Endothelial cell of umbilical vein (primary cell): ENCODE measurements around the gene B3GNT9. TPM values are rescaled to one million over a fixed set of nuclear protein-coding genes. Genes with fewer than 3 reads are reported as not detected.

Experiments
- BruUV-seq: library from RNA; stranded (reverse); fragments of 400-500 nt; replicated peaks from 2 replicates; lab custom pipeline; 2021; lab: Mats Ljungman, UMichigan
- CTCF ChIA-PET: fragments of 300-600, 350-600 bp; sonication (Branson Sonifier 250); formaldehyde crosslinking; loops from one replicate; lab custom pipeline; 2021; ENCODE audit warnings: antibody characterized with exemption, inconsistent platforms; lab: Charles Lee
- POLR2A ChIA-PET: fragments of 300-600, 350-600 bp; sonication (Branson Sonifier 250); formaldehyde crosslinking; loops from one replicate; lab custom pipeline; 2021; ENCODE audit warnings: antibody characterized with exemption, inconsistent platforms; lab: Charles Lee
- DNase-seq: peaks from one replicate; pipeline ENCODE4 v3.0.0-alpha.2; 2011; ENCODE audit warnings: low read depth, low spot score
- FAIRE-seq: peaks from 2 replicates; lab custom pipeline; 2011; peaks lifted over from hg19 to GRCh38; lab: Jason Lieb, UNC
- H2AFZ ChIP-seq: 2 replicates; pipeline ENCODE4 v1.6.0; 2012; ENCODE audit warnings: low read depth, low read length, control low read depth, inconsistent platforms
- H3K27ac ChIP-seq: 2 replicates; pipeline ENCODE4 v1.5.1; 2011; ENCODE audit warnings: low read depth, mild to moderate bottlenecking, control low read depth, low read length, moderate library complexity; ENCODE audit not compliant: insufficient read depth
- H3K27me3 ChIP-seq, 2 experiments: 2 replicates each; pipeline versions ENCODE4 v1.6.0 to v1.6.1; 2011; ENCODE audit warnings: low read length in 2 of 2, mixed read lengths in 1 of 2; ENCODE audit not compliant: control insufficient read depth in 2 of 2, insufficient read depth in 2 of 2
- H3K36me3 ChIP-seq, 2 experiments: 2 replicates in 1 of 2; 3 replicates in 1 of 2; pipeline ENCODE4 v1.5.1; 2011; ENCODE audit warnings: low read length in 2 of 2, mild to moderate bottlenecking in 1 of 2, moderate library complexity in 1 of 2; ENCODE audit not compliant: control insufficient read depth in 2 of 2, insufficient read depth in 2 of 2; ENCODE audit errors: extremely low read depth in 1 of 2
- H3K4me1 ChIP-seq: 3 replicates; pipeline ENCODE4 v1.5.1; 2011; ENCODE audit warnings: mild to moderate bottlenecking, low read length; ENCODE audit not compliant: control insufficient read depth, insufficient read depth; ENCODE audit errors: extremely low read depth
- H3K4me2 ChIP-seq: 2 replicates; pipeline ENCODE4 v1.6.1; 2011; ENCODE audit warnings: low read length, control low read depth, mixed read lengths; ENCODE audit not compliant: insufficient read depth
- H3K4me3 ChIP-seq, 3 experiments: fragments of 200-600 bp in 1 of 3; sonication (generic), shearing (Covaris generic) in 1 of 3; replicated peaks in 1 of 3; 2 replicates each; pipeline ENCODE4 v1.5.1; 2011 to 2016; ENCODE audit warnings: control low read depth in 3 of 3, low read length in 3 of 3, mild to moderate bottlenecking in 2 of 3, inconsistent platforms in 1 of 3, low read depth in 1 of 3, moderate library complexity in 1 of 3; ENCODE audit not compliant: insufficient read depth in 1 of 3
- H3K79me2 ChIP-seq: 2 replicates; pipeline ENCODE4 v1.6.0; 2012; ENCODE audit warnings: low read length, inconsistent platforms; ENCODE audit not compliant: control insufficient read depth, insufficient read depth
- H3K9ac ChIP-seq: replicated peaks from 2 replicates; pipeline ENCODE3; 2011; ENCODE audit warnings: low read length, control low read depth; ENCODE audit not compliant: insufficient read depth; ENCODE audit errors: extremely low read depth
- H3K9me1 ChIP-seq: replicated peaks from 3 replicates; pipeline ENCODE4 v1.6.0; 2011; ENCODE audit warnings: mild to moderate bottlenecking, low read length; ENCODE audit not compliant: control insufficient read depth, insufficient read depth; ENCODE audit errors: extremely low read depth
- H3K9me3 ChIP-seq: replicated peaks from 2 replicates; pipeline ENCODE4 v1.5.1; 2012; ENCODE audit warnings: low read length, inconsistent platforms; ENCODE audit not compliant: control insufficient read depth, insufficient read depth
- H4K20me1 ChIP-seq: replicated peaks from 2 replicates; pipeline ENCODE3; 2011; ENCODE audit warnings: mild to moderate bottlenecking, low read length; ENCODE audit not compliant: control insufficient read depth, insufficient read depth; ENCODE audit errors: extremely low read depth
- CTCF ChIP-seq, 2 donors: IDR thresholded peaks; 1 replicate in 1 of 2; 2 replicates in 1 of 2; pipeline ENCODE4 v1.5.1; 2011; ENCODE audit warnings: low read length in 2 of 2, mild to moderate bottlenecking in 2 of 2, moderate library complexity in 2 of 2, control low read depth in 1 of 2, inconsistent platforms in 1 of 2, low read depth in 1 of 2; ENCODE audit not compliant: insufficient read depth in 1 of 2; ENCODE audit errors: extremely low read depth in 1 of 2
- EZH2 ChIP-seq: IDR thresholded peaks from 2 replicates; pipeline ENCODE4 v1.6.1; 2012; ENCODE audit warnings: borderline replicate concordance, low read depth, mild to moderate bottlenecking, moderate library complexity, low read length, inconsistent platforms; ENCODE audit not compliant: severe bottlenecking
- FOS ChIP-seq: IDR thresholded peaks from 2 replicates; pipeline ENCODE4 v1.6.1; 2011; ENCODE audit warnings: mild to moderate bottlenecking, low read length, moderate library complexity, borderline replicate concordance; ENCODE audit not compliant: insufficient read depth
- GATA2 ChIP-seq: IDR thresholded peaks from 2 replicates; pipeline ENCODE4 v1.7.0; 2011; ENCODE audit warnings: low read depth, mild to moderate bottlenecking, moderate library complexity, mixed read lengths, low read length; ENCODE audit not compliant: insufficient read length, insufficient read depth
- JUN ChIP-seq: IDR thresholded peaks from 2 replicates; pipeline ENCODE4 v1.6.1; 2011; ENCODE audit warnings: borderline replicate concordance, low read depth; ENCODE audit not compliant: insufficient read length, insufficient read depth
- MAX ChIP-seq: IDR thresholded peaks from 2 replicates; pipeline ENCODE4 v1.6.1; 2011; ENCODE audit not compliant: insufficient read depth, insufficient read length
- MYC ChIP-seq: IDR thresholded peaks from one replicate; pipeline ENCODE4 v1.6.1; 2011; ENCODE audit warnings: mild to moderate bottlenecking, low read depth, low read length
- POLR2A ChIP-seq: IDR thresholded peaks from 2 replicates; pipeline ENCODE4 v1.6.1; 2012; ENCODE audit warnings: low read depth, mild to moderate bottlenecking, control low read depth, low read length
- POLR2AphosphoS5 ChIP-seq: IDR thresholded peaks from 2 replicates; pipeline ENCODE4 v1.6.1; 2012; ENCODE audit warnings: low read depth, mild to moderate bottlenecking, control low read depth, low read length, moderate library complexity; ENCODE audit not compliant: insufficient read depth
- dilution Hi-C: fragments of 300-500 bp; cut with MboI; formaldehyde crosslinking; loops from one replicate; pipeline ENCODE4 v1.15.0; 2019; ENCODE audit warnings: low sequenced_read_pairs; ENCODE audit not compliant: extremely low pct_ligation_motif_present
- intact Hi-C: fragments of 100-400 bp; cut with micrococcal nuclease; formaldehyde crosslinking; loops from one replicate; pipeline ENCODE4 v1.10.0; 2022
- polyA plus RNA-seq, 4 experiments: library from polyadenylated mRNA; depleted of rRNA in 3 of 4; stranded (reverse) in 3 of 4; unstranded in 1 of 4; fragments of >200 nt; gene quantifications; 2 replicates each; pipeline versions ENCODE4 v1.2.1 to v1.2.3, GENCODE V29; 2011 to 2012; ENCODE audit warnings: missing spikeins in 1 of 4
- total RNA-seq: library from RNA; stranded (reverse); gene quantifications from 2 replicates; pipeline ENCODE4 v1.2.3, GENCODE V29; 2021

B3GNT9 gene
- total and polyA plus RNA-seq, 2 donors (not counting 3 experiments of a cell fraction or from before 2014, with no cell fraction given), result 4.0 to 6.4 TPM

GRCh38 chr16:67188798-67189197, 38.0 kb upstream of the B3GNT9 start:
- ChIA-PET CTCF (interaction anchor here (1.4 to 3.5 kb wide), 3 partner anchors 10 to 171 kb away, joined by 3 to 15 read pairs (median 11); partner anchors contain the start of gene ELMO3), POLR2A (no interaction called here)
- no peak for DNase-seq
- Histone ChIP-seq H3K36me3 (no peaks in the 10 kb centered on the region), H3K9ac (no peak overlapping the region), H3K4me2 (no peak overlapping the region), H3K9me3 (no peaks in the 10 kb centered on the region), H3K4me3 (no peak overlapping the region), H3K27ac (no peak overlapping the region), H3K79me2 (peaks cover 17% of the 10 kb centered on the region), H3K4me1 (peaks cover 40% of the 10 kb centered on the region), H4K20me1 (no peaks in the 10 kb centered on the region), H2AFZ (no peak overlapping the region), H3K9me1 (no peaks in the 10 kb centered on the region), H3K27me3 (no peaks in the 10 kb centered on the region)
- no peak for FAIRE-seq
- BruUV-seq, result no TSS peak
- intact Hi-C loops (no loop called here), dilution Hi-C loops (no loop called here)
- TF ChIP-seq EZH2, result no peak
- no peak for TF ChIP-seq MAX
- no peak for TF ChIP-seq MYC
- TF ChIP-seq CTCF (IDR thresholded peaks at IDR 0.05; ENCODE audit: extremely low read depth in 1 of 2, insufficient read depth in 1 of 2, low read depth in 1 of 2, low read length in 2 of 2), result no peak
- TF ChIP-seq POLR2A, result no peak
- TF ChIP-seq FOS, result no peak
- no peak for TF ChIP-seq JUN
- no peak for TF ChIP-seq GATA2
- TF ChIP-seq POLR2AphosphoS5, result no peak
